AG09309 (cell line): ENCODE results near the gene NEDD8.

Source experiments
- DNase-seq: peaks from one replicate; pipeline ENCODE4 v3.0.0-alpha.2; 2010; ENCODE audit warnings: low read depth
- H3K4me3 ChIP-seq: 2 replicates; pipeline ENCODE4 v1.5.1; 2011; ENCODE audit warnings: mild to moderate bottlenecking, low read depth, low read length, moderate library complexity; ENCODE audit not compliant: control insufficient read depth
- CTCF ChIP-seq: IDR thresholded peaks from 2 replicates; pipeline ENCODE4 v1.5.1; 2011; ENCODE audit warnings: mild to moderate bottlenecking, low read depth, low read length, inconsistent platforms; ENCODE audit not compliant: insufficient read depth, control insufficient read depth; ENCODE audit errors: missing control alignments

Gene NEDD8

GRCh38 chr14:24277071-24277470 lies 44.9 kb upstream of the NEDD8 start:
- no peak for TF ChIP-seq CTCF
- no peak for DNase-seq

GRCh38 chr14:24274101-24274543 lies 42.0 kb upstream of the NEDD8 start:
- DNase-seq, result no peak
- no peak overlapping the region for H3K4me3 ChIP-seq
- no peak for TF ChIP-seq CTCF

More at GRCh38 chr14:24277071-24277470, 44.9 kb upstream of the NEDD8 start:
- no peak overlapping the region for H3K4me3 ChIP-seq

- H3K4me3 ChIP-seq, result no peak overlapping the region
- no peak for DNase-seq
- TF ChIP-seq CTCF, result no peak
Measured at GRCh38 chr14:24273422-24273998, 41.3 kb upstream of the NEDD8 start.

DNA sequence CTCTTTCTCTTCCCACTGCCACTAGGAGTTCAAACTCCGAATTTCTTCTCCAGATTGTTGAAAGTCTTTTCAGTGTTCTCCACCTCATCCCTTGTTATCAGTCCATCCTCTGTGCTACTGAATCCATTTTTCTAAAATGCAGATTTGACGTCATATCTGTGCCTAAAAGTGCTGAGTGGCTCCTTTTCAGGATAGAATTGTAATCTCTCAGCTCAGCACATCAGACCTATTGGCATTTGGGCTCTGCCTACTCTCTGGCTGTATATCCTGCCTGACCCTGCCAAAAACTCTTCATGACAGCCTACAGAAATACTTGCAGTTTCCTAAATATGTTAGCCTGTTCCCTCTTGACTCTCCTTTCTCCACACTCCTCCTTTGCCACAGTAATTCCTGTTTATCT lies 40.3 kb upstream of the NEDD8 start:
- no peak for DNase-seq
- H3K4me3 ChIP-seq, result no peak overlapping the region
- no peak for TF ChIP-seq CTCF

GRCh38 chr14:24271834-24272263 lies 39.7 kb upstream of the NEDD8 start:
- DNase-seq, result no peak
- H3K4me3 ChIP-seq, result peak overlapping the region; percentile 79
- no peak for TF ChIP-seq CTCF

DNA sequence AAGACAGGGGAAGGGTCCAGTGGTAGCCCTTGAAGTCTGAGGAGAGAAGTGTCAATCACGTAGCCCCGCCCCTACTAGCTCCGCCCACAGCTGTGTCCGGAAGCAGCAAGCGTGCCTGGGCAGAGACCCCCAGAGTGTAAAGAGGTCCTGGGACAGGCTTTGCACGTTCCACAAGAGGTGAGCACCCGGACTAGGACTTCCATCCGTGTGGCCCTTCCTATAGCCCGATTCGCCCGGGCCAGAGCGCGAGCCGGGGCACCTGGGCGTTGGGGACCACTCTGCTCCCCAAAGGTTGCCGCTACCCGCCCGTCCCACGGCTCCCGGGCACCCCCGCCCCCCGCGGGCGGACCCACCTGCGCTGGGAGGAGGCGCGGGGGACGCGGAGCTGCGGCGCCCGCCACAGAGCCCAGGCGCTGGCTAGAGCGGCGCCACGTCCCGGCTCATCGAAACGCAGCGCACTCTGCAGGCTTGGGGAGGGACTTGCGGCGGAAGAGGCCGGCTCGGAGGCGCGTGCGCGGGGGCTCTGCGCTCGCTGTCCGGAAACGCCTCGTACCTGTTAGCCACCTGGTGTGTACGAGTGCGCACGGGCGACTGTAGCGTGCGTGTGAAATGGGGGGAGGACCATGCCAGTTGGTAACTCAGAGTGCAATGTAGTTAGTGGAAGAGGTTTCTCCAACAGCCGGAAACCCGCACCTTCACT lies 39.1 kb upstream of the NEDD8 start, which contains the start of gene RABGGTA:
RABGGTA (minus strand) TSS at position 464 of the 700 bp plus-strand sequence. CDS start 482 bp downstream, outside the sequence.
- peak; percentile 46 for DNase-seq

More for the DNA sequence above, 39.1 kb upstream of the NEDD8 start, which contains the start of gene RABGGTA:
- peak within 1 kb of the TSS; percentile 79 for H3K4me3 ChIP-seq
- TF ChIP-seq CTCF, result peak; percentile 66
